NB4 (cell line): ENCODE measurements around the gene SLC48A1.

Experiments
- CTCF ChIP-seq: IDR thresholded peaks from one replicate; pipeline ENCODE4 v1.5.1; 2012; ENCODE audit warnings: low read depth, low read length
- MAX ChIP-seq: IDR thresholded peaks from 2 replicates; pipeline ENCODE4 v1.6.1; 2011; ENCODE audit warnings: low read depth, low read length
- MYC ChIP-seq: IDR thresholded peaks from 2 replicates; pipeline ENCODE4 v1.6.1; 2011; ENCODE audit warnings: low read depth, low read length
- POLR2A ChIP-seq: IDR thresholded peaks from 2 replicates; pipeline ENCODE4 v1.6.1; 2011; ENCODE audit warnings: mild to moderate bottlenecking; ENCODE audit not compliant: insufficient read length; ENCODE audit errors: extremely low read depth

DNA sequence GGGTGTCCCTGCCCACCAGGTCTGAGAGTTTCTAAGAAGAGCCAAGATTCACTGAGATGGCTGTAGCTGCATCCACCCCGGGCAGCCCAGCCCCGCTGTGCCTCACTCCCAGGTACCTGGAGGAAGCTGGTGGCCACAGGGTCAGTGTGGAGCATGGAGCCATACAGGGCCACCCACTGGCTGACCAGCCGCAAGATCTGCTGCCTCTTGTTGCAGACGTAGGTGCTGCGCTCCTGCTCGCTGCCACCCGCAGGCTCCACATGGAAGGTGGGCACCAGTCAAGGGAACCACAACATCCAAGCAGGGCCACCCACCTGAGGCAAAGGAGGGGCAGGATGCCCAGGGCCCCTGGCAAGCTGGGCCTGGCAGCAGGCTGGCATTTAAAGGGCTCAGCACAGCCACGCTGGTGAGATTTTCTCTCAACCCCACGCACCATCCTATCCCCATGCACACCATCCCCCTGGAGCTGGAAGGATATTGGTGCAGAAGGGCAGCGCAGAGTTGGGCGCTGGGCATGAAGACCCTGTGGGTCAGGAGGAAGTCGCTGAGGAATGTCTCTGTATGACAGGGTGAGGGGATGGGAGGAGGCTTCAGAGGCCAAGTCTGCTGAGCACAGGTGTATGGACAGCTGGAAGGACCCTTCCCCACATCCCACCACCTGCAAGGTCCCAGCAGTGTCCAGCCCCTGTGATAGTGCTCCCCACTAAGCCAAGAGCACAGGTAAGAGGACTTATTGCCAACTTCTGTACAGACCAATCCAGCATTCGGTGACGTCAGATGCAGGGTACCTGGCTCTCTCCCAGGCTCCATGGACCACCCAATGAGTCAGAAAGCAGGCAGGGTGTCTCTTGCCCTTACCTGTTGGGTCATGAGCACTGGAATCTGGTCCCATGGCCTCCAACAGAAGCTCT lies 25.2 kb upstream of the SLC48A1 start:
- TF ChIP-seq CTCF: no peak
- no peak for TF ChIP-seq POLR2A
- TF ChIP-seq MYC: no peak
- no peak for TF ChIP-seq MAX
